Loucy (cell line): ENCODE data around the gene LPIN2.
A peak's percentile ranks its signal among the peaks of the same experiment; 100 is the strongest.

Experiments used
- H2AFZ ChIP-seq: fragments of 200-600 bp; sonication (generic); 2 replicates; pipeline ENCODE4 v1.6.0; 2016; ENCODE audit warnings: antibody characterized with exemption, mild to moderate bottlenecking, low read length, moderate library complexity
- H3F3A ChIP-seq: fragments of 200-600 bp; 2 replicates; pipeline ENCODE4 v1.6.0; 2016; ENCODE audit warnings: antibody characterized with exemption, low read depth, mild to moderate bottlenecking
- H3K27me3 ChIP-seq: fragments of 200-600 bp; sonication (generic); 2 replicates; pipeline ENCODE4 v1.6.1; 2014; ENCODE audit warnings: low read length, mild to moderate bottlenecking; ENCODE audit not compliant: insufficient read depth, poor library complexity, severe bottlenecking
- H3K36me3 ChIP-seq: fragments of 200-600 bp; sonication (generic); 2 replicates; pipeline ENCODE4 v1.6.1; 2016; ENCODE audit warnings: low read length; ENCODE audit not compliant: insufficient read depth
- H3K4me1 ChIP-seq: fragments of 200-600 bp; sonication (generic); 2 replicates; pipeline ENCODE4 v1.5.1; 2014; ENCODE audit warnings: low read length, mild to moderate bottlenecking; ENCODE audit not compliant: insufficient read depth, poor library complexity, severe bottlenecking
- H3K4me2 ChIP-seq: fragments of 200-600 bp; sonication (generic); 2 replicates; pipeline ENCODE4 v1.6.0; 2014; ENCODE audit warnings: antibody characterized with exemption, low read length, low read depth, mild to moderate bottlenecking; ENCODE audit not compliant: poor library complexity, severe bottlenecking
- H3K4me3 ChIP-seq: fragments of 200-600 bp; sonication (generic); 2 replicates; pipeline ENCODE4 v1.5.1; 2014; ENCODE audit warnings: low read length, mild to moderate bottlenecking, mixed read lengths; ENCODE audit not compliant: poor library complexity, severe bottlenecking
- H3K79me2 ChIP-seq: fragments of 200-600 bp; sonication (generic); 2 replicates; pipeline ENCODE4 v1.6.1; 2014; ENCODE audit warnings: low read length; ENCODE audit not compliant: insufficient read depth
- H3K9ac ChIP-seq: fragments of 200-600 bp; sonication (generic); 2 replicates; pipeline ENCODE4 v1.6.0; 2014; ENCODE audit warnings: mild to moderate bottlenecking, low read depth, low read length, moderate library complexity; ENCODE audit not compliant: poor library complexity, severe bottlenecking
- H3K9me2 ChIP-seq: fragments of 200-600 bp; sonication (generic); replicated peaks from 2 replicates; pipeline ENCODE4 v1.6.1; 2016; ENCODE audit warnings: low read depth, low read length, mixed read lengths
- H3K9me3 ChIP-seq: fragments of 200-600 bp; sonication (generic); 2 replicates; pipeline ENCODE4 v1.6.1; 2014; ENCODE audit warnings: mild to moderate bottlenecking, antibody characterized with exemption, low read length, low read depth; ENCODE audit not compliant: insufficient read depth
- H4K20me1 ChIP-seq: fragments of 200-600 bp; sonication (generic); 2 replicates; pipeline ENCODE4 v1.6.0; 2014; ENCODE audit warnings: antibody characterized with exemption, low read length, mild to moderate bottlenecking; ENCODE audit not compliant: insufficient read depth, poor library complexity, severe bottlenecking
- EZH2phosphoT487 ChIP-seq: fragments of 200-600 bp; IDR thresholded peaks from 2 replicates; pipeline ENCODE4 v1.6.1; 2018; ENCODE audit warnings: antibody characterized with exemption, mild to moderate bottlenecking, moderate library complexity, borderline replicate concordance
- TF ChIP-seq, protein P1 (sequence below): fragments of 200-600 bp; sonication (generic); conservative IDR thresholded peaks from 2 replicates; pipeline ENCODE4 v1.5.1; 2014; ENCODE audit warnings: mild to moderate bottlenecking, antibody characterized with exemption, low read length

Gene LPIN2

DNA sequence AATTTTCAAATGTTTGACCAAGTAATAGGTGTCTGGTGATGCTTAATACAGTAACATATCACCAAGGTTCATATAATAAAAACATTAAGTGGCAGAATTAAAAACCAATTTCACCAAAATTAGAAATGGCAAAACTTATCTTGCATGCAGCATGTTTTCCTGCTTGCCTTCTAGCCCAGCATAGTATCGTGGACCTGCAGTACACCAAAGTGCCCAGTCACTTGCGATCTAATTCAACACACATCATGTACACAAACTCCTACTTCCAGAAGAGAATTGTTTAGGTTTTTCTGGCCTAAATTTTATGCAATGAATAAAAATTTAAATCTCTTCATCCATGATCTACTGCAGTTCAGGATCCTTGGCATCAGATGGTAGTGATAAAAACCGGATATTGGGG is 28.9 kb downstream of the LPIN2 start:
- H3F3A ChIP-seq: no peaks in the 10 kb centered on the region
- H4K20me1 ChIP-seq: peaks cover 15% of the 10 kb centered on the region
- no peak overlapping the region for H3K4me3 ChIP-seq
- no peaks in the 10 kb centered on the region for H3K27me3 ChIP-seq
- H3K4me2 ChIP-seq: no peak overlapping the region
- no peaks in the 10 kb centered on the region for H3K9me2 ChIP-seq
- H3K79me2 ChIP-seq: peaks cover 93% of the 10 kb centered on the region
- H3K9me3 ChIP-seq: no peaks in the 10 kb centered on the region
- peaks cover 61% of the 10 kb centered on the region for H3K4me1 ChIP-seq
- TF ChIP-seq, protein P1, sequence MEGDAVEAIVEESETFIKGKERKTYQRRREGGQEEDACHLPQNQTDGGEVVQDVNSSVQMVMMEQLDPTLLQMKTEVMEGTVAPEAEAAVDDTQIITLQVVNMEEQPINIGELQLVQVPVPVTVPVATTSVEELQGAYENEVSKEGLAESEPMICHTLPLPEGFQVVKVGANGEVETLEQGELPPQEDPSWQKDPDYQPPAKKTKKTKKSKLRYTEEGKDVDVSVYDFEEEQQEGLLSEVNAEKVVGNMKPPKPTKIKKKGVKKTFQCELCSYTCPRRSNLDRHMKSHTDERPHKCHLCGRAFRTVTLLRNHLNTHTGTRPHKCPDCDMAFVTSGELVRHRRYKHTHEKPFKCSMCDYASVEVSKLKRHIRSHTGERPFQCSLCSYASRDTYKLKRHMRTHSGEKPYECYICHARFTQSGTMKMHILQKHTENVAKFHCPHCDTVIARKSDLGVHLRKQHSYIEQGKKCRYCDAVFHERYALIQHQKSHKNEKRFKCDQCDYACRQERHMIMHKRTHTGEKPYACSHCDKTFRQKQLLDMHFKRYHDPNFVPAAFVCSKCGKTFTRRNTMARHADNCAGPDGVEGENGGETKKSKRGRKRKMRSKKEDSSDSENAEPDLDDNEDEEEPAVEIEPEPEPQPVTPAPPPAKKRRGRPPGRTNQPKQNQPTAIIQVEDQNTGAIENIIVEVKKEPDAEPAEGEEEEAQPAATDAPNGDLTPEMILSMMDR: no peak
- no peak for TF ChIP-seq EZH2phosphoT487
- H3K36me3 ChIP-seq: no peaks in the 10 kb centered on the region
- peak overlapping the region; percentile 16 for H3K9ac ChIP-seq
- H2AFZ ChIP-seq: no peak overlapping the region

GRCh38 chr18:2983296-2983695 is 29.6 kb downstream of the LPIN2 start:
- Histone ChIP-seq H3K4me3 (peak overlapping the region; percentile 51), H3K79me2 (peaks cover 93% of the 10 kb centered on the region), H3K9ac (peak overlapping the region; percentile 49), H3K9me3 (no peaks in the 10 kb centered on the region), H2AFZ (no peak overlapping the region), H3K4me2 (peak overlapping the region; percentile 70), H3K4me1 (peaks cover 69% of the 10 kb centered on the region), H3K27me3 (no peaks in the 10 kb centered on the region), H3F3A (no peaks in the 10 kb centered on the region), H3K36me3 (no peaks in the 10 kb centered on the region), H4K20me1 (peaks cover 15% of the 10 kb centered on the region), H3K9me2 (no peaks in the 10 kb centered on the region)
- TF ChIP-seq, protein P1: no peak
- TF ChIP-seq EZH2phosphoT487: no peak

DNA sequence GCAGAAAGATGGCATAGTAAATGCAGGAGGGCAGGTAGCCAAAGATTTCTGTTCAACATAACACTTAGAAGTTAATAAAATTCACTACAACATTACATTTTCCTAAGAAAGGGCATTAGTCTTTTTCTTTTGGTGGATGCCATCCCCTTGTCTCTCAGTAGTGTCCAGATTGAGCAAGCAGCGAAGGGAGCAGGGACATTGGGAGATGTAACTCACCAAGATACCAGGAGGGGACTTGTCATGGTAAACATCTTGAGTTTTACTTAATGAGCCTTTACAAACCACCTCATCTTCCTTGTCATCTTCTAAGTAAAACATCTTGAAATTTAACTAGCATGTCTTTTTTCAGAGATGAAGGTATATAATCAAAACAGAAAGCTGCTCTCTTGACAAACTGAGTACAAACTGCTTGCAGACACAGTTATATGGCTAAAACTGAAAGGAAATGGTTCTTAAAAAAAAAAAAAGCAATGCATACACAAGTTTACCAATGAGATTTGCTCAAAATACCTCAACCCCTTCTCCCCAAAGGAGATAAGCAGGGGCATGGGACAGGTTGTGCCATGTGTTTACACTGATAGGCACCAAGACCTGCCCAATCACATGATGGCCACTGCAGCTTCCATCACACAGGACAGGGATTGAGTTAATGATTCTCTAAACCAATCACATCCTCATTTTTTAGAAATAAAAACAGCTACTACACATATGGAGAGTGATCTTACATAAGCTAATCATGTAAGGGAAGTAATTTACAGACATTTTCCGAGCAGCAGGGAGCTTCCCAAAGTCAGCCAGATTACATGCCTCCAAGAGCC is 30.3 kb downstream of the LPIN2 start:
- Histone ChIP-seq H3K9me3 (no peaks in the 10 kb centered on the region), H3F3A (no peaks in the 10 kb centered on the region), H3K27me3 (no peaks in the 10 kb centered on the region), H3K9ac (peak overlapping the region; percentile 49), H3K4me2 (peak overlapping the region; percentile 70), H3K79me2 (peaks cover 93% of the 10 kb centered on the region), H4K20me1 (peaks cover 15% of the 10 kb centered on the region), H3K9me2 (no peaks in the 10 kb centered on the region), H2AFZ (no peak overlapping the region), H3K4me3 (peak overlapping the region; percentile 51), H3K4me1 (peaks cover 71% of the 10 kb centered on the region), H3K36me3 (no peaks in the 10 kb centered on the region)
- TF ChIP-seq, protein P1: no peak
- no peak for TF ChIP-seq EZH2phosphoT487
